PC-3 (cell line): ENCODE data around the gene OR6K2. TPM values are rescaled to one million over a fixed set of nuclear protein-coding genes. Genes with fewer than 3 reads are reported as not detected.

Source experiments
- ATAC-seq: fragments of 200-7000 bp; cut with Tn5 transposase; 2 replicates; pipeline ENCODE4 v1.9.1; 2020; ENCODE audit warnings: mild to moderate bottlenecking, moderate library complexity
- BruUV-seq: library from RNA; stranded (reverse); fragments of 400-500 nt; replicated peaks from 2 replicates; lab custom pipeline; 2021; lab: Mats Ljungman, UMichigan
- CTCF ChIA-PET: fragments of 300-600 bp; sonication (Branson Sonifier 250); formaldehyde crosslinking; loops from one replicate; lab custom pipeline; 2022; ENCODE audit warnings: antibody characterized with exemption; lab: Charles Lee
- POLR2A ChIA-PET: fragments of 300-600 bp; sonication (Branson Sonifier 250); formaldehyde crosslinking; loops from one replicate; lab custom pipeline; 2022; ENCODE audit warnings: antibody characterized with exemption; ENCODE audit not compliant: unreplicated experiment; lab: Charles Lee
- DNase-seq: peaks from one replicate; pipeline ENCODE4 v3.0.0-alpha.2; 2015
- H2AFZ ChIP-seq: fragments of 300-600 bp; sonication (generic); 2 replicates; pipeline ENCODE4 v1.6.0; 2016; ENCODE audit warnings: antibody characterized with exemption, low read length
- H3F3A ChIP-seq: fragments of 300-600 bp; sonication (generic); one replicate; pipeline ENCODE4 v1.6.0; 2017; ENCODE audit warnings: antibody characterized with exemption, low read length, control low read depth, mild to moderate bottlenecking; ENCODE audit not compliant: unreplicated experiment
- H3K27ac ChIP-seq: fragments of 300-600 bp; sonication (generic); 2 replicates; pipeline ENCODE4 v1.5.1; 2016; ENCODE audit warnings: mild to moderate bottlenecking, low read length
- H3K27me3 ChIP-seq: fragments of 300-600 bp; sonication (generic); 2 replicates; pipeline ENCODE4 v1.6.1; 2016; ENCODE audit warnings: low read length, mixed read lengths
- H3K36me3 ChIP-seq: fragments of 300-600 bp; sonication (generic); 2 replicates; pipeline ENCODE4 v1.6.1; 2016; ENCODE audit warnings: low read depth, mixed run types, low read length, mixed read lengths
- H3K4me1 ChIP-seq: fragments of 300-600 bp; sonication (generic); 2 replicates; pipeline ENCODE4 v1.5.1; 2016; ENCODE audit warnings: low read length; ENCODE audit not compliant: insufficient read depth
- H3K4me2 ChIP-seq: fragments of 300-600 bp; sonication (generic); 2 replicates; pipeline ENCODE4 v1.6.0; 2016; ENCODE audit warnings: low read length
- H3K4me3 ChIP-seq: fragments of 300-600 bp; sonication (generic); 2 replicates; pipeline ENCODE4 v1.5.1; 2016; ENCODE audit warnings: mild to moderate bottlenecking, low read length, mixed read lengths
- H3K79me2 ChIP-seq: fragments of 300-600 bp; sonication (generic); 2 replicates; pipeline ENCODE4 v1.6.1; 2017; ENCODE audit warnings: low read length, mixed read lengths
- H3K9ac ChIP-seq: fragments of 300-600 bp; sonication (generic); 2 replicates; pipeline ENCODE4 v1.6.0; 2016; ENCODE audit warnings: mild to moderate bottlenecking, low read length
- H3K9me2 ChIP-seq: fragments of 300-600 bp; sonication (generic); replicated peaks from 2 replicates; pipeline ENCODE4 v1.6.1; 2016; ENCODE audit warnings: mixed run types, low read length, mixed read lengths
- H3K9me3 ChIP-seq: fragments of 300-600 bp; sonication (generic); 2 replicates; pipeline ENCODE4 v1.6.1; 2016; ENCODE audit warnings: low read length, mixed read lengths
- H4K20me1 ChIP-seq: fragments of 300-600 bp; sonication (generic); 2 replicates; pipeline ENCODE4 v1.6.1; 2016; ENCODE audit warnings: low read length, mixed read lengths
- CTCF ChIP-seq: fragments of 300-600 bp; sonication (generic); conservative IDR thresholded peaks from 2 replicates; pipeline ENCODE4 v1.5.1; 2017; ENCODE audit warnings: antibody characterized with exemption, low read depth, mild to moderate bottlenecking, low read length
- EZH2 ChIP-seq: fragments of 300-600 bp; sonication (generic); IDR thresholded peaks from one replicate; pipeline ENCODE4 v1.6.1; 2017; ENCODE audit warnings: antibody characterized with exemption, mild to moderate bottlenecking, low read length; ENCODE audit not compliant: unreplicated experiment
- EZH2phosphoT487 ChIP-seq: fragments of 300-600 bp; sonication (generic); IDR thresholded peaks from 2 replicates; pipeline ENCODE4 v1.6.1; 2018; ENCODE audit warnings: mild to moderate bottlenecking, antibody characterized with exemption, low read length, borderline replicate concordance
- intact Hi-C: fragments of 100-400 bp; cut with micrococcal nuclease; formaldehyde crosslinking; loops from 2 replicates; pipeline ENCODE4 v1.9.0; 2023
- total RNA-seq: library from RNA; depleted of rRNA; stranded (reverse); fragments of >200 nt; gene quantifications from 2 replicates; pipeline ENCODE4 v1.2.3, GENCODE V29; 2014

Gene OR6K2
- total RNA-seq, 1 experiment from 2014 or later, result not detected

- no peak overlapping the region for H3K4me3 ChIP-seq
- TF ChIP-seq EZH2phosphoT487, result no peak
- TF ChIP-seq CTCF, result no peak
- TF ChIP-seq EZH2, result no peak
- ChIA-PET POLR2A (no interaction called here), CTCF (no interaction called here)
- no peaks in the 10 kb centered on the region for H3K36me3 ChIP-seq
- DNase-seq (no peak), ATAC-seq (no peak)
- H3K27me3 ChIP-seq, result peaks cover 6% of the 10 kb centered on the region; the same call in 1 of the 2 replicates
- intact Hi-C loops, result no loop called here
- no peak overlapping the region for H3K4me2 ChIP-seq
- no peaks in the 10 kb centered on the region; the same call in 1 of the 2 replicates for H3K9me3 ChIP-seq
- H3K4me1 ChIP-seq, result no peaks in the 10 kb centered on the region
- no peaks in the 10 kb centered on the region for H3F3A ChIP-seq
- H3K9ac ChIP-seq, result no peak overlapping the region
- BruUV-seq, result no TSS peak
- H3K9me2 ChIP-seq, result no peaks in the 10 kb centered on the region
- H4K20me1 ChIP-seq, result no peaks in the 10 kb centered on the region
- H3K79me2 ChIP-seq, result no peaks in the 10 kb centered on the region
- H2AFZ ChIP-seq, result no peak overlapping the region
- no peak overlapping the region for H3K27ac ChIP-seq
Measured at GRCh38 chr1:158717344-158717743, 16.9 kb upstream of the OR6K2 start.

GRCh38 chr1:158716335-158716734 is 15.9 kb upstream of the OR6K2 start:
- no peaks in the 10 kb centered on the region for H4K20me1 ChIP-seq
- BruUV-seq, result no TSS peak
- H3K9ac ChIP-seq, result no peak overlapping the region
- intact Hi-C loops, result no loop called here
- H3F3A ChIP-seq, result no peaks in the 10 kb centered on the region
- no peak overlapping the region for H2AFZ ChIP-seq
- H3K9me3 ChIP-seq, result no peaks in the 10 kb centered on the region; the same call in 1 of the 2 replicates
- H3K9me2 ChIP-seq, result no peaks in the 10 kb centered on the region
- H3K27me3 ChIP-seq, result peaks cover 13% of the 10 kb centered on the region; the same call in 1 of the 2 replicates
- H3K27ac ChIP-seq, result no peak overlapping the region
- no peak overlapping the region for H3K4me3 ChIP-seq
- ATAC-seq, result no peak
- no peak overlapping the region for H3K4me2 ChIP-seq
- TF ChIP-seq EZH2phosphoT487, result no peak
- TF ChIP-seq CTCF, result no peak
- TF ChIP-seq EZH2, result no peak
- no peak for DNase-seq
- no peaks in the 10 kb centered on the region for H3K4me1 ChIP-seq
- H3K79me2 ChIP-seq, result no peaks in the 10 kb centered on the region
- H3K36me3 ChIP-seq, result no peaks in the 10 kb centered on the region
- CTCF ChIA-PET, result no interaction called here
- POLR2A ChIA-PET, result interaction anchor here (0.6 kb wide), 1 partner anchor 1005 kb away, joined by 5 read pairs; no protein-coding TSS in a partner anchor

GRCh38 chr1:158714754-158715153 is 14.3 kb upstream of the OR6K2 start:
- Histone ChIP-seq H2AFZ (no peak overlapping the region), H3K27ac (no peak overlapping the region), H3K9ac (no peak overlapping the region), H3F3A (no peaks in the 10 kb centered on the region), H3K9me3 (no peaks in the 10 kb centered on the region; the same call in 1 of the 2 replicates), H3K36me3 (no peaks in the 10 kb centered on the region), H4K20me1 (no peaks in the 10 kb centered on the region), H3K4me3 (no peak overlapping the region), H3K4me2 (no peak overlapping the region), H3K4me1 (no peaks in the 10 kb centered on the region), H3K9me2 (no peaks in the 10 kb centered on the region), H3K27me3 (peaks cover 23% of the 10 kb centered on the region), H3K79me2 (no peaks in the 10 kb centered on the region)
- CTCF ChIA-PET, result no interaction called here
- POLR2A ChIA-PET, result no interaction called here
- no peak for DNase-seq
- ATAC-seq, result no peak
- no peak for TF ChIP-seq CTCF
- no peak for TF ChIP-seq EZH2
- TF ChIP-seq EZH2phosphoT487, result no peak
- intact Hi-C loops, result no loop called here
- BruUV-seq, result no TSS peak
